ENCODE results near the gene MALAT1. TPM values are rescaled to one million over a fixed set of nuclear protein-coding genes. Genes with fewer than 3 reads are reported as not detected.
A peak's percentile ranks its signal among the peaks of the same experiment; 100 is the strongest.

The MALAT1 gene
- total and polyA plus RNA-seq, 10 of the 15 experiments (the other 5 are each of a cell fraction or from before 2014, with no cell fraction given): 448 to 8,160 (median 2,019) TPM

DNA sequence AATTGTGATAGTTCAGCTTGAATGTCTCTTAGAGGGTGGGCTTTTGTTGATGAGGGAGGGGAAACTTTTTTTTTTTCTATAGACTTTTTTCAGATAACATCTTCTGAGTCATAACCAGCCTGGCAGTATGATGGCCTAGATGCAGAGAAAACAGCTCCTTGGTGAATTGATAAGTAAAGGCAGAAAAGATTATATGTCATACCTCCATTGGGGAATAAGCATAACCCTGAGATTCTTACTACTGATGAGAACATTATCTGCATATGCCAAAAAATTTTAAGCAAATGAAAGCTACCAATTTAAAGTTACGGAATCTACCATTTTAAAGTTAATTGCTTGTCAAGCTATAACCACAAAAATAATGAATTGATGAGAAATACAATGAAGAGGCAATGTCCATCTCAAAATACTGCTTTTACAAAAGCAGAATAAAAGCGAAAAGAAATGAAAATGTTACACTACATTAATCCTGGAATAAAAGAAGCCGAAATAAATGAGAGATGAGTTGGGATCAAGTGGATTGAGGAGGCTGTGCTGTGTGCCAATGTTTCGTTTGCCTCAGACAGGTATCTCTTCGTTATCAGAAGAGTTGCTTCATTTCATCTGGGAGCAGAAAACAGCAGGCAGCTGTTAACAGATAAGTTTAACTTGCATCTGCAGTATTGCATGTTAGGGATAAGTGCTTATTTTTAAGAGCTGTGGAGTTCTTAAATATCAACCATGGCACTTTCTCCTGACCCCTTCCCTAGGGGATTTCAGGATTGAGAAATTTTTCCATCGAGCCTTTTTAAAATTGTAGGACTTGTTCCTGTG is 3.9 kb downstream of the MALAT1 start (continued):
- 0 out of 2 replicates have a peak, but pooled peaks have one; percentile 32 for TF ChIP-seq BCLAF1 (IDR thresholded peaks at IDR 0.05)
- TF ChIP-seq NFYB (IDR thresholded peaks at IDR 0.05; ENCODE audit: insufficient read depth, low read depth, low read length): no peak
- no peak for TF ChIP-seq SIX5 (IDR thresholded peaks at IDR 0.05; ENCODE audit: low read depth, low read length, severe bottlenecking)
- TF ChIP-seq HDAC6 (IDR thresholded peaks at IDR 0.05; ENCODE audit: unreplicated experiment): peak; percentile 92
- no peak for TF ChIP-seq PAX8 (IDR thresholded peaks at IDR 0.05)
- 0 out of 6 replicates have a peak, but pooled peaks of 1 of the 3 experiments have one; percentile 8 for TF ChIP-seq CTCF (IDR thresholded peaks at IDR 0.05 in 2 of 3, conservative IDR thresholded peaks at IDR 0.05 in 1 of 3; ENCODE audit: control insufficient read depth in 2 of 3, extremely low read depth in 1 of 3, insufficient read depth in 1 of 3, low read depth in 3 of 3, low read length in 3 of 3)
- no peak for TF ChIP-seq YY1 (IDR thresholded peaks at IDR 0.05; ENCODE audit: low read depth, low read length)
- TF ChIP-seq MAX (IDR thresholded peaks at IDR 0.05; ENCODE audit: low read depth, low read length): no peak
- TF ChIP-seq CBFB (IDR thresholded peaks at IDR 0.05; ENCODE audit: low read depth): peak; percentile 46; the same call in 1 of the 2 replicates
- peak; percentile 89 for TF ChIP-seq LARP7 (IDR thresholded peaks at IDR 0.05)
- TF ChIP-seq TBL1XR1 (IDR thresholded peaks at IDR 0.05; ENCODE audit: low read depth, low read length): no peak
- TF ChIP-seq, protein P1, sequence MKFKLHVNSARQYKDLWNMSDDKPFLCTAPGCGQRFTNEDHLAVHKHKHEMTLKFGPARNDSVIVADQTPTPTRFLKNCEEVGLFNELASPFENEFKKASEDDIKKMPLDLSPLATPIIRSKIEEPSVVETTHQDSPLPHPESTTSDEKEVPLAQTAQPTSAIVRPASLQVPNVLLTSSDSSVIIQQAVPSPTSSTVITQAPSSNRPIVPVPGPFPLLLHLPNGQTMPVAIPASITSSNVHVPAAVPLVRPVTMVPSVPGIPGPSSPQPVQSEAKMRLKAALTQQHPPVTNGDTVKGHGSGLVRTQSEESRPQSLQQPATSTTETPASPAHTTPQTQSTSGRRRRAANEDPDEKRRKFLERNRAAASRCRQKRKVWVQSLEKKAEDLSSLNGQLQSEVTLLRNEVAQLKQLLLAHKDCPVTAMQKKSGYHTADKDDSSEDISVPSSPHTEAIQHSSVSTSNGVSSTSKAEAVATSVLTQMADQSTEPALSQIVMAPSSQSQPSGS (IDR thresholded peaks at IDR 0.05; ENCODE audit: low read length): peak; percentile 47; the same call in 1 of the 2 replicates
- TF ChIP-seq, protein P2, sequence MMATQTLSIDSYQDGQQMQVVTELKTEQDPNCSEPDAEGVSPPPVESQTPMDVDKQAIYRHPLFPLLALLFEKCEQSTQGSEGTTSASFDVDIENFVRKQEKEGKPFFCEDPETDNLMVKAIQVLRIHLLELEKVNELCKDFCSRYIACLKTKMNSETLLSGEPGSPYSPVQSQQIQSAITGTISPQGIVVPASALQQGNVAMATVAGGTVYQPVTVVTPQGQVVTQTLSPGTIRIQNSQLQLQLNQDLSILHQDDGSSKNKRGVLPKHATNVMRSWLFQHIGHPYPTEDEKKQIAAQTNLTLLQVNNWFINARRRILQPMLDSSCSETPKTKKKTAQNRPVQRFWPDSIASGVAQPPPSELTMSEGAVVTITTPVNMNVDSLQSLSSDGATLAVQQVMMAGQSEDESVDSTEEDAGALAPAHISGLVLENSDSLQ (IDR thresholded peaks at IDR 0.05): no peak
- TF ChIP-seq, protein P3, sequence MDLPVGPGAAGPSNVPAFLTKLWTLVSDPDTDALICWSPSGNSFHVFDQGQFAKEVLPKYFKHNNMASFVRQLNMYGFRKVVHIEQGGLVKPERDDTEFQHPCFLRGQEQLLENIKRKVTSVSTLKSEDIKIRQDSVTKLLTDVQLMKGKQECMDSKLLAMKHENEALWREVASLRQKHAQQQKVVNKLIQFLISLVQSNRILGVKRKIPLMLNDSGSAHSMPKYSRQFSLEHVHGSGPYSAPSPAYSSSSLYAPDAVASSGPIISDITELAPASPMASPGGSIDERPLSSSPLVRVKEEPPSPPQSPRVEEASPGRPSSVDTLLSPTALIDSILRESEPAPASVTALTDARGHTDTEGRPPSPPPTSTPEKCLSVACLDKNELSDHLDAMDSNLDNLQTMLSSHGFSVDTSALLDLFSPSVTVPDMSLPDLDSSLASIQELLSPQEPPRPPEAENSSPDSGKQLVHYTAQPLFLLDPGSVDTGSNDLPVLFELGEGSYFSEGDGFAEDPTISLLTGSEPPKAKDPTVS (IDR thresholded peaks at IDR 0.05; ENCODE audit: low read depth, low read length): no peak
- 0 out of 2 replicates have a peak, but pooled peaks have one; percentile 9 for TF ChIP-seq ZSCAN29 (IDR thresholded peaks at IDR 0.05)
- TF ChIP-seq POLR2AphosphoS2 (IDR thresholded peaks at IDR 0.05; ENCODE audit: low read depth, low read length): peak; percentile 98
- TF ChIP-seq, protein P4, sequence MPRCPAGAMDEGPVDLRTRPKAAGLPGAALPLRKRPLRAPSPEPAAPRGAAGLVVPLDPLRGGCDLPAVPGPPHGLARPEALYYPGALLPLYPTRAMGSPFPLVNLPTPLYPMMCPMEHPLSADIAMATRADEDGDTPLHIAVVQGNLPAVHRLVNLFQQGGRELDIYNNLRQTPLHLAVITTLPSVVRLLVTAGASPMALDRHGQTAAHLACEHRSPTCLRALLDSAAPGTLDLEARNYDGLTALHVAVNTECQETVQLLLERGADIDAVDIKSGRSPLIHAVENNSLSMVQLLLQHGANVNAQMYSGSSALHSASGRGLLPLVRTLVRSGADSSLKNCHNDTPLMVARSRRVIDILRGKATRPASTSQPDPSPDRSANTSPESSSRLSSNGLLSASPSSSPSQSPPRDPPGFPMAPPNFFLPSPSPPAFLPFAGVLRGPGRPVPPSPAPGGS (IDR thresholded peaks at IDR 0.05; ENCODE audit: borderline replicate concordance, insufficient read depth, low read depth, low read length, poor library complexity, severe bottlenecking): no peak
- peak; percentile 19 for TF ChIP-seq JUNB (IDR thresholded peaks at IDR 0.05)

All from GM12878 (cell line).